ENCODE results near the gene PSD4.

Gene PSD4

DNA sequence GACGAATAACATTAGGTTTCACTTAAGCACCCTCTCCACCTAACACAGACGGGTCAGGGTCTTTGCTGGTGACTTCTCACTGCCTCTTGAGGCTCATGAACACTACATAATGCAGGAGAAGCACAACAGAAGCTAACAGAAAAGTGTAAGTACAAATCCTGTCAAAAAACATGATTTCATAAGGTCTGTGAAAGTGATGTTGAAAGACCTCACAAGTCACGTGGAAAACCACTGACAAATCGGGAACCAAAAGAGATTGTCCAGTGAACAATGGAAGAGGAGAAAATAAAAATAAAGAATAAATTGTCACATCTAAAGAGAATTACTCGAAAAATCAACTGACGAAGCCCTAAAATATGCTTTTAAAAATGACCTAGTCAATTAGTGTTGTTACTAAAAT is 14.0 kb downstream of the PSD4 start:
- no peak for DNase-seq (ENCODE audit: extremely low spot score)
- CTCF ChIA-PET: interaction anchor here (1.4 to 3.6 kb wide), 3 partner anchors 11 to 50 kb away, joined by 3 to 14 read pairs (median 7); no protein-coding TSS in a partner anchor

GRCh38 chr2:113190871-113191270 is 17.1 kb downstream of the PSD4 start:
- CTCF ChIA-PET: interaction anchor here (0.8 to 5.4 kb wide), 5 partner anchors 8 to 110 kb away, joined by 3 to 34 read pairs (median 4); no protein-coding TSS in a partner anchor
- TF ChIP-seq CTCF (IDR thresholded peaks at IDR 0.05; ENCODE audit: control extremely low read depth, extremely low read depth, low read depth, missing control alignments): no peak
- POLR2A ChIA-PET: no interaction called here
- no peak for DNase-seq (ENCODE audit: extremely low spot score)

More for the DNA sequence above, 14.0 kb downstream of the PSD4 start:
- POLR2A ChIA-PET: no interaction called here
- TF ChIP-seq CTCF (IDR thresholded peaks at IDR 0.05; ENCODE audit: control extremely low read depth, extremely low read depth, low read depth, missing control alignments): no peak

DNA sequence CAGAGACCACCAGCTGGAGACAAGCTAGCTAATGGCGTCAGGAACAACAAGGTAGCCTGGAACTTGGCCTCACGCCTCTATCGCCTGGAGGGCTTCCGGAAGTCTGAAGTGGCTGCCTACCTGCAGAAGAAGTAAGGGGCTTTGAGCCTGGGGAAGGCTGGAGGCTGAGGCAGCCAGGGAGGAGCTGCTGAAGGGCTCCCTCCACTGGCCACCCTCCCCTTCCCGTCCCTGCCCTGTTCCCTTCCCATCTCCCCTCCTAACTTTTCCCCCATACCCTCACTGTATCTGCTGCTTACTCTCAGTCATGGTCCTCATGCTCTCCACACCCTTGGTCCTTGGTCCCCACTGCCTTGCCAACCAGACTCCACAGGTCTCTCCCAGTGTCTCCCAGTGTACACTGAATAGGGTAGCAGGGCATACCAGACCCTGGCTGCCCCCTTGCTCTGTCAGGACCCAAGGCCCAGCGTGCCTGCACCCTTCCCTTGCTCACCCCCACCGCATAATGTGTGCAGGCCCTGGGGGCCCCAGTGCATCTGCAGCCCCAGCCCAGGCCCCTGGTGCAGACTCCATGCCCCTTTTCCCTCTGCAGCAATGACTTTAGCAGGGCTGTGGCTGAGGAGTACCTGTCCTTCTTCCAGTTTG is 18.8 kb downstream of the PSD4 start:
- CTCF ChIA-PET: interaction anchor here (1.7 to 5.4 kb wide), 3 partner anchors 11 to 55 kb away, joined by 4 to 34 read pairs (median 28); no protein-coding TSS in a partner anchor
- peak; percentile 7 for TF ChIP-seq CTCF (IDR thresholded peaks at IDR 0.05; ENCODE audit: control extremely low read depth, extremely low read depth, low read depth, missing control alignments)

GRCh38 chr2:113195923-113196501 is 22.2 kb downstream of the PSD4 start:
- no peak for TF ChIP-seq CTCF (IDR thresholded peaks at IDR 0.05; ENCODE audit: control extremely low read depth, extremely low read depth, low read depth, missing control alignments)
- POLR2A ChIA-PET: no interaction called here
- CTCF ChIA-PET: interaction anchor here (1.2 to 1.6 kb wide), 3 partner anchors 21 to 195 kb away, joined by 3 to 6 read pairs (median 4); no protein-coding TSS in a partner anchor

More for the DNA sequence above, 18.8 kb downstream of the PSD4 start:
- no peak for DNase-seq (ENCODE audit: extremely low spot score)
- POLR2A ChIA-PET: no interaction called here

DNA sequence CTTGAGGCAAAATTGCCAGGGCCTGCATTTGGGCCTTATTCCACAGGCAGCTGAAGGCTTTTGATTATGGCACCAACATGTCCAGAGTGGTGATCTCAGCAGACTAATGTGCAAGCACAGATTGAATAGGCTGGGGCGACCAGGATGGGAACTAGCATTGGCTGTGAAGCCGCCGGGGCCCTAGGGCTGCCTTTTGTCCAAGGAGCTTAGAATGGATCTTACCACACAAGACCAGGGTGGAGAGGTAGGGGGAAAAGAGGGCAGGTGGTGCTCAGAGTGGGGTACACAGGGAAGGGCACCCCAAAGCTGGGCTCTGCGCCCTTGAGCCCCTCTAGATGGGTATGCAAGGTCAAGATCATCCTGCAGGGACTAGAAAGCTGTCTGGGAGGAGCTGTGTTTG is 23.1 kb downstream of the PSD4 start:
- ChIA-PET POLR2A (no interaction called here), CTCF (interaction anchor here (1.2 to 3.3 kb wide), 5 partner anchors 10 to 194 kb away, joined by 3 to 24 read pairs (median 4); no protein-coding TSS in a partner anchor)
- TF ChIP-seq CTCF (IDR thresholded peaks at IDR 0.05; ENCODE audit: control extremely low read depth, extremely low read depth, low read depth, missing control alignments): no peak
- DNase-seq (ENCODE audit: extremely low spot score): no peak

More at GRCh38 chr2:113195923-113196501, 22.2 kb downstream of the PSD4 start:
- DNase-seq (ENCODE audit: extremely low spot score): no peak

DNA sequence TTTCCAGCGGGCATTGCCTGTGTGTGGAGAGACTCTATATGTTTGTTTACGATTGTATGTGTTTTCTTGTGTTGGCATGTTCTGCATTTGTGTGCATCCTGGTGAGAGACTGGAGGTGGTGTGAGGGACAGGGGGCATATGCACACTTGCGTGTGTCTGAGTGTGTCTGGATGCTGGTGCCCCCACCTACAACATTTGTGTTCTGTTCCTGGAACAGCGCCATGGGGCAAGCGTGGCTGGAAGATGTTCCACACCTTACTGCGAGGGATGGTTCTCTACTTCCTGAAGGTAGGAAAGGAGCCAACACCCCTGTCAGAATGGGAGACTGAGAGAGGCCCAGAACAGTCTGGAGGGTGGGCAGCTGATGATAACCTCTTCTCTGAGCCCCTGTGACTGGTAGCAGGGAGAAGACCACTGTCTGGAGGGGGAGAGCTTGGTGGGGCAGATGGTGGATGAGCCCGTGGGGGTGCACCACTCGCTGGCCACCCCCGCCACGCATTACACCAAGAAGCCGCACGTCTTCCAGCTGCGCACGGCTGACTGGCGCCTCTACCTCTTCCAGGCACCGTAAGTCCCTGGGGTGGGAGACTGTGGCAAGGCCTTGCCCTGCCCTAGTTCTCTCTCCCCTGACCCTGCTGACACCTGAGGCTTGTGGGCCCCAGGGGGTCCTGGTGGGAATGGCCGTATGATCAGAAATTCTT is 23.7 kb downstream of the PSD4 start:
- TF ChIP-seq CTCF (IDR thresholded peaks at IDR 0.05; ENCODE audit: control extremely low read depth, extremely low read depth, low read depth, missing control alignments): no peak
- DNase-seq (ENCODE audit: extremely low spot score): no peak
- CTCF ChIA-PET: interaction anchor here (1.1 to 9.9 kb wide), 12 partner anchors 8 to 193 kb away, joined by 3 to 162 read pairs (median 6); partner anchors contain the start of gene PSD4
- POLR2A ChIA-PET: no interaction called here
